GM12878 (cell line): Measurements from ENCODE around the gene DNASE1L3. TPM values are rescaled to one million over a fixed set of nuclear protein-coding genes. Genes with fewer than 3 reads are reported as not detected.

Experiments
- PRDM15 ChIP-seq: fragments of 450-650 bp; formaldehyde crosslinking; IDR thresholded peaks from 2 replicates; pipeline ENCODE4 v1.4.0; 2020; ENCODE audit warnings: mild to moderate bottlenecking, moderate library complexity
- SKIL ChIP-seq: fragments of 450-650 bp; IDR thresholded peaks from 2 replicates; pipeline ENCODE4 v1.6.1; 2017; ENCODE audit warnings: mild to moderate bottlenecking, low read depth, inconsistent platforms; ENCODE audit not compliant: poor library complexity, severe bottlenecking
- polyA plus RNA-seq, 11 experiments: library from polyadenylated mRNA; depleted of rRNA in 4 of 11; unstranded in 6 of 11; stranded (reverse) in 5 of 11; fragments of >200 nt; fragmentation: Nextera tagmentation in 4 of 11; fragmentation: Illumina TruSeq in 1 of 11; extraction: Ambion mirVana in 4 of 11; extraction: Trizol in 1 of 11; gene quantifications; 1 replicate in 1 of 11; 2 replicates in 10 of 11; pipeline versions ENCODE4 v1.2.1 to v1.2.3, GENCODE V29; 2011 to 2016; ENCODE audit warnings: inconsistent platforms in 2 of 11, missing spikeins in 2 of 11, low read depth in 1 of 11
- total RNA-seq, 4 experiments: library from RNA; depleted of rRNA in 3 of 4; stranded (reverse); fragments of >200 nt in 3 of 4; fragmentation: Illumina TruSeq in 1 of 4; extraction: Trizol in 1 of 4; gene quantifications; 2 replicates each; pipeline versions ENCODE4 v1.2.1 to v1.2.3, GENCODE V29; 2013 to 2021

DNASE1L3 gene
- total and polyA plus RNA-seq, 10 of the 15 experiments (the other 5 are each of a cell fraction or from before 2014, with no cell fraction given): 3.2 to 72.1 (median 6.3) TPM

GRCh38 chr3:58217209-58217811 is 6.5 kb upstream of the DNASE1L3 start (continued):
- no peak for TF ChIP-seq SKIL
- no peak for TF ChIP-seq PRDM15
- TF ChIP-seq, all 136 proteins: peak for 33
